Choroid plexus epithelial cell (primary cell): ENCODE measurements around the gene INSIG1.

Experiments used
- DNase-seq: peaks from one replicate; pipeline ENCODE4 v3.0.0-alpha.2; 2010; ENCODE audit warnings: low read depth
- H3K4me3 ChIP-seq: 2 replicates; pipeline ENCODE4 v1.5.1; 2011; ENCODE audit warnings: low read depth, mild to moderate bottlenecking, control low read depth, low read length, moderate library complexity
- CTCF ChIP-seq: conservative IDR thresholded peaks from 2 replicates; pipeline ENCODE4 v1.5.1; 2011; ENCODE audit warnings: low read depth, mild to moderate bottlenecking, control low read depth, inconsistent platforms, low read length, moderate library complexity

The INSIG1 gene

DNA sequence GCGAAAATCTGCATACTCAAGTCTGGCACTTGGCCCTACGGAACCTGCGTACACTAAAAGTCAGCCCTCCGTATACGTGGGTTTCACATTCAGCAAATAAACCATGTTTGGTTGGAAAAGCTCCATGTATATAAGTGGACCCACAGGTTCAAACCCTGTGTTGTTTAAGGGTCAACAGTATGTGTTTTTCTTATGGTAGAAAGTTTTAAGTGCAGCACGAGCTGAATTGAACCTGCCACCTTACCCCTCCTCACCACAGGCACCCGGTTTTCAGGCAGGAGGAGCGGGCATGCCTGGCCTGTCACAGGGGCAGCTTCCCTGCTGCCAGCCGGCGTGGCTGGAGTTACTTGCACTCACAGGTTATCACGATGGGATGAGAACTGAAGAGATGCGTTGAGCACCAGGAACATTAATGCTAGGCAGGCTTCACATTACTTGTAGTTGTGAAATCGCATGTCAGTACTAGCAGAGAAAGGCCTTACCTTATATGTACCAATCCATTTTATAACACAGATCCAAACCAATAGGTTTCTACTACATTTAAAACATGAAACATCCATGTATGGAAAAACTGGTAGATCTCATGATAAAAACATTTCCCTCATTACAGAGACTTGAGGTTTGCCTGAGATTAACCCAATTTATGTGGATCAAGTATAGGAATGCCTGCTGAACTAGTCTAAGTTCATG lies 12.9 kb downstream of the INSIG1 start:
- H3K4me3 ChIP-seq: no peak overlapping the region
- no peak for DNase-seq
- TF ChIP-seq CTCF: no peak

- no peak for DNase-seq
- TF ChIP-seq CTCF: no peak
- no peak overlapping the region for H3K4me3 ChIP-seq
These were observed 14.3 kb downstream of the INSIG1 start for GRCh38 chr7:155311826-155312537.

DNA sequence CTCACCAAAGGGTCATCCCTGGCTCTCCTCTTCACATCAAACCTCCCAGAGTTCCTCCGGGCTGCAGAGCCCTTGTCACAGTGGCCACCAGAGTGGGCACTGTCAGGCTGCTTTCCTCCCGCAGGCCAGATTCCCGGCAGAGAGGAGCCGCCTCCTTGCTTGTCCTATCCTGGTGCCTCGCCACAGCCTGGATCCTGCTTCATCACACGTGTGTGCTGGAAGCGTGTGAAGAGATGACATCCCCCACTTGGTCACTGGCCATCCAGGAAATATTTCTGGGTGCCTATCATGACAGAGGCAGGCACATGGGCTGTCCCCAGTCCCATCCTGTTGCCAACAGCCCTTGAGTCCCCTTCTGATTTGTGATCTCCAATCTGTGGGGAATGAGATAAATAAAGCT lies 15.0 kb downstream of the INSIG1 start:
- DNase-seq: no peak
- no peak for TF ChIP-seq CTCF
- H3K4me3 ChIP-seq: no peak overlapping the region

GRCh38 chr7:155313096-155313495 lies 15.4 kb downstream of the INSIG1 start:
- no peak overlapping the region for H3K4me3 ChIP-seq
- DNase-seq: no peak
- no peak for TF ChIP-seq CTCF

DNA sequence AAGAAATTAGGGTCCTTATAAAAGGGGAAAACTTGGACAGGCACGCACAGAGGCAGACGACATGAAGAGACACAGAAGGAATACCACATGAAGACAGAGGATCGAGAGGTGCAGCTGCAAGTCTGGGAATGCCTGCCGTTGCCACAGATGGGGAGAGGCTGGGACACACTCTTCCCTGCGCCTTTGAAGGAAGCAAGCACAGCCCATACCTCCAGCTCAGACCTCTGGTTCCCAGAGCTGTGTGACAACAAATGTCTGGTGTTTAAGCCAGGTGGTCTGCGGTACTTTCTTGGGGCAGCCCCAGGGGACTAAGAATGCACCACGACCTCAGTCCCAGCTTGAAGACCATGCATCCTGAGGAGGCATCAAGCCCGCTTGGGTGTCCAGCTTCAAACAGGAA lies 18.3 kb downstream of the INSIG1 start:
- H3K4me3 ChIP-seq: no peak overlapping the region
- DNase-seq: no peak
- no peak for TF ChIP-seq CTCF

DNA sequence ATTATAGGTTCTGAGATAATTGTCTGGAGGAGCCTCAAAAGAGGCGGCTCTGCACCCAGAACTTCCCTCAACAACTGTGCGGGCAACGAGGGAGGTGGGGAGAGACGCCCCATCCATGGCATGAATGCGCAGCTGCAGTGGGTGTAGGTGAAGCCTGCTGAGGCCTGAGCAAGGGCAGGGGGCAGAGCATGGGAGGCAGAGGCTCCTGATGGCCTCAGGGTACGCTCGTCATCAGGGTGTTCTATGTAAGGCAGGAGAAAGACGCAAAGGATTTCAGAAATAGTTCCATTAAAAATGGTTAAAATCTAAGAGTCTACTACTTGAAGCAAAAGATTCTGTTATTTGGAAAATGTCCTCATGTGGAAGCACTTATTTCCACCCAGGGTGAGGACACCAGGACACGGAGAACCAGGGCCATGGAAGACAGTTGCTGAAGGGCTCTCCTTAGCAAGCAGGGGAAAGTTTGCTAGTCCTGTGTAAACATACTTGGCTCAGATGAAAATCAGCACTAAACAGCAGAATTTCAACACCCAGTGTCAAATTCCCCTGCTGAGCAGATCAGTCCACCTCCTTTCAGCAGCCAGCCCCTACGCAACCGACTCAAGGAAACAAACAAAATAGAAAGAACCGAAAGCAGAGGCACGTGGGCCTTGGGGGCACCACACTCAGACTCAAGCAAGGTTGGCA lies 18.9 kb downstream of the INSIG1 start:
- no peak for TF ChIP-seq CTCF
- peak; percentile 71 for DNase-seq
- no peak overlapping the region for H3K4me3 ChIP-seq
